HepG2 (cell line): ENCODE results near the gene LENEP. TPM values are rescaled to one million over a fixed set of nuclear protein-coding genes. Genes with fewer than 3 reads are reported as not detected.

ENCODE experiments used
- ATAC-seq: fragments of 200-7000 bp; cut with Tn5 transposase; 3 replicates; pipeline ENCODE4 v1.9.1; 2020; ENCODE audit warnings: mild to moderate bottlenecking, moderate library complexity
- BruUV-seq: library from RNA; stranded (reverse); fragments of 400-500 nt; replicated peaks from 2 replicates; lab custom pipeline; 2021; lab: Mats Ljungman, UMichigan
- CTCF ChIA-PET: fragments of 300-600 bp; formaldehyde crosslinking; extraction: SDS; loops from one replicate; lab custom pipeline; 2021; ENCODE audit warnings: low total read pairs, inconsistent platforms, low intra/inter-chr PET ratio; lab: Yijun Ruan, JAX
- POLR2A ChIA-PET: fragments of 350-600 bp; sonication (Branson Sonifier 250); formaldehyde crosslinking; loops from one replicate; lab custom pipeline; 2020; ENCODE audit warnings: antibody characterized with exemption, inconsistent platforms; lab: Yijun Ruan, JAX
- DNase-seq: peaks from one replicate; pipeline ENCODE4 v3.0.0-alpha.2; 2015; ENCODE audit warnings: low spot score
- FAIRE-seq: peaks from 3 replicates; lab custom pipeline; 2011; peaks lifted over from hg19 to GRCh38; lab: Jason Lieb, UNC
- H2AFZ ChIP-seq: one replicate; pipeline ENCODE4 v1.6.1; 2011; ENCODE audit warnings: low read length, inconsistent platforms
- H3K27ac ChIP-seq: fragments of 300-600 bp; 3 replicates; pipeline ENCODE4 v1.8.0; 2011; ENCODE audit warnings: mixed run types, mild to moderate bottlenecking, mixed read lengths, low read length, inconsistent platforms; ENCODE audit not compliant: insufficient read depth; ENCODE audit errors: extremely low read length
- H3K27me3 ChIP-seq, 2 experiments: fragments of 200-600 bp in 1 of 2; 2 replicates in 1 of 2; 3 replicates in 1 of 2; pipeline versions ENCODE4 v1.6.0 to v1.8.0; 2011; ENCODE audit warnings: low read length in 2 of 2, mild to moderate bottlenecking in 2 of 2, moderate library complexity in 2 of 2, inconsistent platforms in 1 of 2; ENCODE audit not compliant: insufficient read depth in 2 of 2, control insufficient read depth in 1 of 2
- H3K36me3 ChIP-seq, 2 experiments: fragments of 200-600 bp in 1 of 2; replicated peaks in 1 of 2; 2 replicates in 1 of 2; 3 replicates in 1 of 2; pipeline versions ENCODE4 v1.5.1 to v1.8.0; 2011; ENCODE audit warnings: low read length in 2 of 2, inconsistent platforms in 1 of 2; ENCODE audit not compliant: insufficient read depth in 2 of 2, control insufficient read depth in 1 of 2
- H3K4me1 ChIP-seq: 2 replicates; pipeline ENCODE4 v1.5.1; 2012; ENCODE audit warnings: low read length, inconsistent platforms; ENCODE audit not compliant: insufficient read depth
- H3K4me2 ChIP-seq: 2 replicates; pipeline ENCODE4 v1.6.0; 2011; ENCODE audit warnings: low read depth, low read length, inconsistent platforms
- H3K4me3 ChIP-seq, 3 experiments: fragments of 200-600 bp in 1 of 3; sonication (generic), shearing (Covaris generic) in 1 of 3; replicated peaks in 1 of 3; 2 replicates each; pipeline ENCODE4 v1.5.1; 2011 to 2016; ENCODE audit warnings: low read length in 3 of 3, inconsistent platforms in 2 of 3, low read depth in 2 of 3, mild to moderate bottlenecking in 2 of 3, control low read depth in 1 of 3, mixed read lengths in 1 of 3; ENCODE audit not compliant: insufficient read depth in 1 of 3
- H3K79me2 ChIP-seq: one replicate; pipeline ENCODE4 v1.6.1; 2011; ENCODE audit warnings: low read length, inconsistent platforms; ENCODE audit not compliant: insufficient read depth
- H3K9ac ChIP-seq: 2 replicates; pipeline ENCODE4 v1.6.0; 2011; ENCODE audit warnings: mild to moderate bottlenecking, low read depth, low read length, inconsistent platforms; ENCODE audit not compliant: insufficient read depth
- H3K9me3 ChIP-seq: 2 replicates; pipeline ENCODE4 v1.5.1; 2012; ENCODE audit warnings: mild to moderate bottlenecking, low read length
- H4K20me1 ChIP-seq: 2 replicates; pipeline ENCODE4 v1.6.0; 2011; ENCODE audit warnings: inconsistent platforms, mild to moderate bottlenecking, low read length, moderate library complexity; ENCODE audit not compliant: insufficient read depth
- ATM ChIP-seq: fragments of 450-650 bp; IDR thresholded peaks from 2 replicates; pipeline ENCODE4 v1.7.1; 2017; ENCODE audit warnings: mild to moderate bottlenecking, borderline replicate concordance
- BCL6 ChIP-seq: IDR thresholded peaks from 2 replicates; pipeline ENCODE4 v1.6.1; 2016; ENCODE audit warnings: missing genetic modification reagents, missing compliant biosample characterization
- CC2D1A ChIP-seq: sonication (generic); formaldehyde crosslinking; IDR thresholded peaks from 2 replicates; pipeline ENCODE4 v1.8.1; 2023; ENCODE audit warnings: mild to moderate bottlenecking, missing genetic modification reagents
- EED ChIP-seq: sonication (generic); formaldehyde crosslinking; IDR thresholded peaks from 2 replicates; pipeline ENCODE4 v1.5.0; 2020; ENCODE audit warnings: mild to moderate bottlenecking, missing genetic modification reagents
- ESRRA ChIP-seq: sonication (generic); formaldehyde crosslinking; IDR thresholded peaks from 2 replicates; pipeline ENCODE4 v1.5.1; 2020; ENCODE audit warnings: mild to moderate bottlenecking, low read depth, missing genetic modification reagents
- KDM5B ChIP-seq: sonication (generic); formaldehyde crosslinking; IDR thresholded peaks from 2 replicates; pipeline ENCODE4 v1.4.0; 2020; ENCODE audit warnings: missing genetic modification reagents, mild to moderate bottlenecking, borderline replicate concordance
- KLF12 ChIP-seq: sonication (generic); formaldehyde crosslinking; IDR thresholded peaks from 2 replicates; pipeline ENCODE4 v1.4.0; 2020; ENCODE audit warnings: missing genetic modification reagents, borderline replicate concordance
- NR2F6 ChIP-seq, 2 experiments: IDR thresholded peaks; 2 replicates each; pipeline ENCODE4 v1.6.1; 2016; ENCODE audit warnings: antibody characterized with exemption in 1 of 2, mild to moderate bottlenecking in 1 of 2
- RAD21 ChIP-seq: fragments of 450-650 bp; formaldehyde crosslinking; IDR thresholded peaks from 2 replicates; pipeline ENCODE4 v1.5.0; 2020; ENCODE audit warnings: mild to moderate bottlenecking
- SMC3 ChIP-seq: IDR thresholded peaks from 2 replicates; pipeline ENCODE4 v1.6.1; 2011; ENCODE audit warnings: low read length, improper control_type of control experiment
- STAG1 ChIP-seq: sonication (generic); formaldehyde crosslinking; IDR thresholded peaks from 2 replicates; pipeline ENCODE4 v1.4.0; 2020; ENCODE audit warnings: missing genetic modification reagents
- THAP7 ChIP-seq: sonication (generic); formaldehyde crosslinking; IDR thresholded peaks from 2 replicates; pipeline ENCODE4 v1.8.1; 2023; ENCODE audit warnings: mild to moderate bottlenecking, missing genetic modification reagents
- ZNF883 ChIP-seq: sonication (generic); formaldehyde crosslinking; IDR thresholded peaks from 2 replicates; pipeline ENCODE4 v1.5.1; 2020; ENCODE audit warnings: mild to moderate bottlenecking, missing genetic modification reagents; ENCODE audit errors: not compliant biosample characterization
- WGBS: methylation state at CpG from one replicate; pipeline ENCODE4 v1.1.6; 2017; ENCODE audit warnings: low lambda C conversion rate; 5-methylcytosine and 5-hydroxymethylcytosine counted together
- in situ Hi-C: cut with HindIII; loops from 2 replicates; pipeline ENCODE4 v1.10.0; 2017; ENCODE audit warnings: low pct_unique_long_range_greater_than_20kb; ENCODE audit not compliant: extremely low pct_ligation_motif_present
- intact Hi-C: fragments of 100-400 bp; cut with micrococcal nuclease; formaldehyde crosslinking; loops from one replicate; pipeline ENCODE4 v1.10.0; 2022; ENCODE audit not compliant: unreplicated experiment
- polyA plus RNA-seq, 8 experiments: library from polyadenylated mRNA; depleted of rRNA in 3 of 8; stranded (reverse) in 7 of 8; unstranded in 1 of 8; fragments of >200 nt; fragmentation: Illumina TruSeq in 4 of 8; extraction: Trizol in 4 of 8; gene quantifications; 2 replicates each; pipeline versions ENCODE4 v1.2.1 to v1.2.3, GENCODE V29; 2011 to 2016; ENCODE audit warnings: low read depth in 4 of 8, missing spikeins in 1 of 8, mixed read lengths in 1 of 8; ENCODE audit not compliant: insufficient read depth in 1 of 8
- total RNA-seq, 5 experiments: library from RNA; depleted of rRNA; stranded (reverse); fragments of >200 nt; fragmentation: Illumina TruSeq; extraction: Trizol; gene quantifications; 2 replicates each; pipeline ENCODE4 v1.2.3, GENCODE V29; 2016; ENCODE audit warnings: low read depth in 1 of 5
- TF ChIP-seq, protein P1 (sequence below): sonication (generic); formaldehyde crosslinking; IDR thresholded peaks from 2 replicates; pipeline ENCODE4 v1.5.0; 2020; ENCODE audit warnings: mild to moderate bottlenecking, missing genetic modification reagents, moderate library complexity

Gene LENEP
- total and polyA plus RNA-seq, 2 of the 13 experiments (the other 11 are each of a cell fraction or from before 2014, with no cell fraction given), result 0.29 TPM; not detected in 1

DNA sequence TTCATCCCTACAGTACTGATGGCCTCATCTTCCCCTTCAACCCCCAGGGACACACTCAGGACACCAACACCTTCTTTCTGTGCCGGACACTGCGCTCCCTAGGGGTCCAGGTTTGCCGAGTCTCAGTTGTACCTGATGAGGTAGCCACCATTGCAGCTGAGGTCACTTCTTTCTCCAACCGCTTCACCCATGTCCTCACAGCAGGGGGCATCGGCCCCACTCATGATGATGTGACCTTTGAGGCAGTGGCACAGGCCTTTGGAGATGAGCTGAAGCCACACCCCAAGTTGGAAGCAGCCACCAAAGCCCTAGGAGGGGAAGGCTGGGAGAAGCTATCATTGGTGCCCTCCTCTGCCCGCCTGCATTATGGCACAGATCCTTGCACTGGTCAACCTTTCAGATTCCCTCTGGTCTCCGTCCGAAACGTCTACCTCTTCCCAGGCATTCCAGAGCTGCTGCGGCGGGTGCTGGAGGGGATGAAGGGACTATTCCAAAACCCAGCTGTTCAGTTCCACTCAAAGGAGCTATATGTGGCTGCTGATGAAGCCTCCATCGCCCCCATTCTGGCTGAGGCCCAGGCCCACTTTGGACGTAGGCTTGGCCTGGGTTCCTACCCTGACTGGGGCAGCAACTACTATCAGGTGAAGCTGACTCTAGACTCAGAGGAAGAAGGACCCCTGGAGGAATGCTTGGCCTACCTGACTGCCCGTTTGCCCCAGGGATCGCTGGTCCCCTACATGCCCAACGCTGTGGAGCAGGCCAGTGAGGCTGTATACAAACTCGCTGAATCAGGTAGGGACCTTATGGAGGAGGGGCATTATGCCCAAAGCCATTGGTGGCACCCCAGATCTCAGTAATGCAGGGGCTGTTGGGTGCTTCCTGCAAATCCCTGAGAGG, 5.1 kb upstream of the LENEP start:
- no peak overlapping the region for H3K4me2 ChIP-seq
- WGBS, result 93% methylated on average over 12 of the region's 17 CpGs
- H3K4me1 ChIP-seq, result peaks cover 38% of the 10 kb centered on the region
- no TSS peak for BruUV-seq
- CTCF ChIA-PET, result interaction anchor here (2.1 kb wide), 1 partner anchor 29 kb away, joined by 13 read pairs; no protein-coding TSS in a partner anchor
- H3K9me3 ChIP-seq, result no peaks in the 10 kb centered on the region
- H3K36me3 ChIP-seq, result peaks cover 5 to 18% of the 10 kb centered on the region in 2 experiments; a peak in 2 of 5 replicates
- H3K9ac ChIP-seq, result no peak overlapping the region
- TF ChIP-seq ZNF883 (CRISPR knock-in tag), result peak; percentile 7
- TF ChIP-seq THAP7 (CRISPR knock-in tag), result no peak
- no peak for TF ChIP-seq EED (CRISPR knock-in tag)
- TF ChIP-seq KDM5B (CRISPR knock-in tag), result no peak
- peak; percentile 20; the same call in 1 of the 2 replicates for TF ChIP-seq RAD21 (CRISPR knock-in tag)
- peak; percentile 42; the same call in 1 of the 2 replicates for TF ChIP-seq SMC3
- no peak for TF ChIP-seq KLF12
- no peak for TF ChIP-seq ATM
- TF ChIP-seq NR2F6 (IDR thresholded peaks at IDR 0.05), result no peak
- TF ChIP-seq NR2F6 (CRISPR knock-in tag; IDR thresholded peaks at IDR 0.05), result peak; percentile 51; the same call in 1 of the 2 replicates
- no peak for TF ChIP-seq BCL6 (CRISPR knock-in tag)
- peak; percentile 46 for TF ChIP-seq STAG1 (CRISPR knock-in tag)
- TF ChIP-seq CC2D1A (CRISPR knock-in tag), result no peak
- no peak for TF ChIP-seq ESRRA (CRISPR knock-in tag)
- TF ChIP-seq, protein P1, sequence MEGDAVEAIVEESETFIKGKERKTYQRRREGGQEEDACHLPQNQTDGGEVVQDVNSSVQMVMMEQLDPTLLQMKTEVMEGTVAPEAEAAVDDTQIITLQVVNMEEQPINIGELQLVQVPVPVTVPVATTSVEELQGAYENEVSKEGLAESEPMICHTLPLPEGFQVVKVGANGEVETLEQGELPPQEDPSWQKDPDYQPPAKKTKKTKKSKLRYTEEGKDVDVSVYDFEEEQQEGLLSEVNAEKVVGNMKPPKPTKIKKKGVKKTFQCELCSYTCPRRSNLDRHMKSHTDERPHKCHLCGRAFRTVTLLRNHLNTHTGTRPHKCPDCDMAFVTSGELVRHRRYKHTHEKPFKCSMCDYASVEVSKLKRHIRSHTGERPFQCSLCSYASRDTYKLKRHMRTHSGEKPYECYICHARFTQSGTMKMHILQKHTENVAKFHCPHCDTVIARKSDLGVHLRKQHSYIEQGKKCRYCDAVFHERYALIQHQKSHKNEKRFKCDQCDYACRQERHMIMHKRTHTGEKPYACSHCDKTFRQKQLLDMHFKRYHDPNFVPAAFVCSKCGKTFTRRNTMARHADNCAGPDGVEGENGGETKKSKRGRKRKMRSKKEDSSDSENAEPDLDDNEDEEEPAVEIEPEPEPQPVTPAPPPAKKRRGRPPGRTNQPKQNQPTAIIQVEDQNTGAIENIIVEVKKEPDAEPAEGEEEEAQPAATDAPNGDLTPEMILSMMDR (CRISPR knock-in tag), result peak; percentile 62
- TF ChIP-seq, all 625 proteins: peak for 6
- in situ Hi-C loops (no loop called here), intact Hi-C loops (no loop called here)
- FAIRE-seq (no peak), DNase-seq (no peak), ATAC-seq (no peak; the same call in 2 of the 3 replicates)
- Histone ChIP-seq H4K20me1 (no peaks in the 10 kb centered on the region), H3K4me3 (no peak overlapping the region), H3K79me2 (peaks cover 14% of the 10 kb centered on the region), H3K27ac (no peak overlapping the region), H3K27me3 (no peaks in the 10 kb centered on the region), H2AFZ (no peak overlapping the region)
- POLR2A ChIA-PET, result interaction anchor here (0.7 to 2.1 kb wide), 10 partner anchors 12 to 75 kb away, joined by 3 to 9 read pairs (median 6); partner anchors contain the start of genes EFNA4, PBXIP1 and SHC1
